ENCODE results near the gene CADPS.

CADPS gene

DNA sequence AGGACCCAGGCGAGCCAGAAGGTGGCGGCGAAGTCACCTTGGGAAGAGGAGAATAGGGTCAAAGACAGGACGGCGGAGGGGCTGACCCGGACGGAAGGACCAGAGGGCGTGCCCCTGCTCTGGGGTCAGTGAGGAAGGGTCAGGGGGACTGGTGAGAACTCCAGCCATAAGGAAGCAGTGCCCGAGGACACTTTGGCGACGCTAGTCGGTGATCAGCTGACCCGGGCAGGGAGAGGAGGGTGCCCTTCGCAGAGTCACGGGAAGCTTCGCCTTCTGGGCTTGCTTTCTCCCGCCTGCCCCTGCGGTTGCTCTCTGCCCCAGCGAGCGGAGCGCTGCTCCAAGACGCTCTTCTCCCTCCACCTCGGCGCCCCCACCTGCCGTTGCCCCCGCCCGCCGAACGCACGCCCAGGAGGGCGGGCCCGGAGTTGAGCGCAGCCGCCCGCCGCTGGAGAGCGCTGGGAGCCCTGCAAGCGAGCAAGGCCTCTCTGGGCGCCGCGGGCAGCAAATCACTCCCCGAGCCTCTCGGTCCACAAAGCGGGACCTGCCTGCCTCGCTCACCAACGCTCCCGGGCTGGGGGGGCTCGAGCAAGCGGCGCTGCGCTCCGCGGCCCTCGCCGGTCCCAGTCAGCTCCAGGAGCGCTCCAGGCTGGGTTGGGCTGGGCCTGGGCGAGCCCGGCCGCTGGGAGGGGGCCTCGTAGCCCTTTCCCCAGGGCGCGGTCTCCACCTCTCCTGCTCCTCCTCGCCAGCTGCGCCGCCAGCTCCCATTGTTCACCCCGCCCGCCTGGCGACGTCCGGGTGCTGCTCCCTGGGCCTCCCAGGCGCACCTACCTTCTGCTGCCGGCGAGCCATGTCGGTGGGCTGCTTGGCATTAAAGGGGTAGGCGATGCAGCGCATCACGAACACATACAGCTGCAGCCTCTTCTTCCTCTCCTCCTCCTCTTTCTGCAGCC, 1.2 kb downstream of the CADPS start:
- DNase-seq (ENCODE audit: low spot score): no peak

DNA sequence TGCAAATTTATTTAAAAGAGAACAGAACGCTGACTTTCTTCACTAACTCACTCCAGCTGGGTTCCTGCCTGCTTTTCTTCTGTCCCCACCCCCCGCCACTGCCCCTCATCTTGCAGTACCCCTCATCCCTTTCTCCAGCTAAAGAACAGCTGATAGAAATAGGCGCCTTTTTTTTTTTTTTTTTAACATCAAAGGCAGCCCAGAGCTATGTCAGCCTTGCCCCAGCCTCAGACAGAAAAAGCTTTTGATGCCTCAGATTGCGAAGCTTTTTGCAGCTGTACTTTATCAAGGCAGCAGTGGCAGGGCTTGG, 1.8 kb downstream of the CADPS start:
- no peak for DNase-seq (ENCODE audit: low spot score)

DNA sequence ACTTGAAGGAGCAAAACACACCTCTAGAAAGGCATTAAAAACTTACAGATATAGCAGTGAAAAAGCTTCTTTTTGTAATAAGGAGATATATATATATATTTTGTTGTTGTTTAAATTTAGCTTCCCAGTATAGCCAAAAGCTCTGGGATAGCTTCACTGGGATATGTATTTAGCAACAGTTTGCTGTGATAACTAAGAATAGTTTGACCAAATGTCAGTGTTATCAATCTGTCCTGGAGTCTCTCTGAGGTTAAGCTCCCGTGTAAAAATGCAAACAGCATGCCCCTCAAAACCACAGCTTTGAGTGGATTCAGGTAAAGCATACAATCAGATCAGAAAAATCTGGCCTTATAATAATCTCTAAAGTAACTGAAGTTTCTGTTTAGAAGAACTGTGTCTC, 2.9 kb downstream of the CADPS start:
- no peak for DNase-seq (ENCODE audit: low spot score)

DNA sequence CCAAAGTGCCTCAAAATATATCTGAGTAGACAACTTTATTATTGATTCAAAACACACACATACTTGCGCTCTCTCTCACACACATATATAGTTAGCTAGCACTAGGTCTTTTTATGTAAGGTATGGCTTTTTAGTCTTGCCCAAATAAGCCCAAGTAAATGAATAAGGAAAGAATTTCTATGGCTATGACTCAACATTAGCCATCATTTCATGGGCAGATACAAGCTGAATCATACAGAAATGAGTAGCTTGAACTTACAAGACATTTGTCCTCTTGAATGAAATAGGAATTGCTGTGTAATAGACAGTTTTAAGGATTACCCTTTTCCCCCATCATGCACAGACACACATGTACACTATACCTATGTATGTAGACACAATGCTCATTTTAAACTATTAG, 4.9 kb downstream of the CADPS start:
- no peak for DNase-seq (ENCODE audit: low spot score)

DNA sequence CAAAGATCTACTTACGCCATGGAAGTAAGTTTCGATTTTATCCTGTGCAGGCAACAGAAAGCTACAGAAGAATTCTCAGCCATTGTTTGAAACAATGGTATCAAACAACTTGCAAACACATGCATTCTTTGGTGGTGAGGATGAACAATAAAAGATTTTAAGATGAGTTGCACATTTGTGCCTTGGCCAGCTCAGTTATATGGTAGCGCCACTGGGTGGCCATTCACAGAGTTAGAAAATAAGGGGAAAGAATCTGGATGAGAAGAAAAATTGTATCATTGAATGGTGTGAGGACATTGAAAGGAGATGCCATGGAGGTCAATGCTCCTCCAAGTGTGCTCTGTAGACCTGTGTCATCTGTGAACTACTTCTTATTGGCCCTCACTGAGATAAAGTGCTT, 11.6 kb downstream of the CADPS start:
- DNase-seq (ENCODE audit: low spot score): no peak

DNA sequence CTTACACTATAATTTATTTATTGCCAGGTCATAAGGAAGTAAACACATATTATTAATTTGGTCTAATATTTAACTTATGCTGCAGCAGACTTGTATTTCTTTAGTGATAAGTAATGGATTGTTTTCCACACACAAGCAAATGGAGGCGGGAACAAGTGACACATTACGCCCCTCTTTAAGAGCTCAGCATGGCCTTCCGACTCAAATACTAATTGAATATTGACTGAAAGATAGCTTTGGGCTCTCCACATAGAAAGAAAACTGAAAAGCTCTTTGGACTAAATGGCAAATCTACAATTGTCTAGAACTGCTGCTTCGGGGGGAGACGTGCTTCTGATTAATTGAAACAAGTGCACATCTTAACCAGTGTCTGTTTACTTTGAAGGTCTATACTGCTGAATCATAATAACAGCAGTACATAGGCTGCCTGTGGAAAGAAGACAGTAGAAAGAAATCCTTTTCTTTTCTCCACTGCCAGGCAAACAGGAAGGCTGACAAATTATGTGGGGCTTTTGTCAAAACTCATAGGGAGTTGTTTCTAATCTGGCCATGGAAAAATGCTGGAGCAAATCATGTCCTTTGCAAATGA, 15.9 kb downstream of the CADPS start:
- no peak for DNase-seq (ENCODE audit: low spot score)

DNA sequence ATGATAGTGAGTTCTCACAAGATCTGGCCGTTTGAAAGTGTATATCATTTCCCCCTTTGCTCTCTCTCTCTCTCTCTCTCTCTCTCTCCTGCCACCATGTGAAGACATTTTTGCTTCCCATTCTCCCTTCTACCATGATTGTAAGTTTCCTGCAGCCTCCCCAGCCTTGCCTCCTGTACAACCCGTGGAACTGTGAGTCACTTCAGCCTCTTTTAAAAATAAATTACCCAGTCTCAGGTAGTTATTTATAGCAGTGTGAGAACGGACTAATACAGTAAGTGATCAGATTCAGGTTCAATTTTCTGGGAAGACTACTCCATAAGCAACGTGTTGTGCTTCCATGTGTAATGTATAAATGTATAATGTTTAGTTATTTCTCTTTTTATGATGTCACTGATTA, 29.2 kb downstream of the CADPS start:
- no peak for DNase-seq (ENCODE audit: low spot score)

DNA sequence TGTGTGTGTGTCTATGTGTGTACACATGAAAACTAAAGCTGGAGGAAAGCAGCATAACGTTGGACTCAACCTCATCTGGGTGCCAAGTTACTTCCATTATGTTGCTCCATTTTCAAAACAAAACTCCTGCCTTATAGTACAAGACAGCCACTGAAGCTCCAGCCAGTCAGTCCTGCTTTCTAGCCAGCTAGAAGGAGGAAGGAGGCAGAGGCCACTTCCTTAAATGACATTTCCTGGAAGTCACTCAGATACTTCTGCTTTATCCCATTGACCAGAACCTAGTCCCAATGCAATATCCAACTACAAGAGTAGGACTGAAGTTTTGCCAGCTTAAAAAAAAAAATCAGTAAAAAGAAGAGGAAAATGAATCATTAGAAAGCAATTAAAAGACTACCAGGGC, 31.7 kb downstream of the CADPS start:
- DNase-seq (ENCODE audit: low spot score): no peak

DNA sequence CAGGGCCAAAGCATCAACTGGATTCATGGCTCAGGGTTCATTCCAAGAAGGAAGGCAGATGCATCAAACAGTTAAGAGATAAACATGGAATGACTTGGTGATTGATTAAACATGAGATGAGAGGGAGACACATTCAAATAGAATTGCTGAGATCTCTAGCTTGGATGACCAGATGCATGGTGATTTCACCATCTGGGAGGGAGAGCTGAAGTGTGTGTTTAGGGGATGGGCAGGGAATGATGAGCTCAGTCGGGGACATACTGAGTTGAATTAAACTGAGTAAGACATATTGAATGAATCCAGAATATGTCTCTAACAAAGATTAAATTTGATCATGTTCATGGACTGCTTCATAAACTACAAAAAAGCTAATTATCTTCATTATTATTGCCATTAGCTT, 35.5 kb downstream of the CADPS start:
- DNase-seq (ENCODE audit: low spot score): no peak

DNA sequence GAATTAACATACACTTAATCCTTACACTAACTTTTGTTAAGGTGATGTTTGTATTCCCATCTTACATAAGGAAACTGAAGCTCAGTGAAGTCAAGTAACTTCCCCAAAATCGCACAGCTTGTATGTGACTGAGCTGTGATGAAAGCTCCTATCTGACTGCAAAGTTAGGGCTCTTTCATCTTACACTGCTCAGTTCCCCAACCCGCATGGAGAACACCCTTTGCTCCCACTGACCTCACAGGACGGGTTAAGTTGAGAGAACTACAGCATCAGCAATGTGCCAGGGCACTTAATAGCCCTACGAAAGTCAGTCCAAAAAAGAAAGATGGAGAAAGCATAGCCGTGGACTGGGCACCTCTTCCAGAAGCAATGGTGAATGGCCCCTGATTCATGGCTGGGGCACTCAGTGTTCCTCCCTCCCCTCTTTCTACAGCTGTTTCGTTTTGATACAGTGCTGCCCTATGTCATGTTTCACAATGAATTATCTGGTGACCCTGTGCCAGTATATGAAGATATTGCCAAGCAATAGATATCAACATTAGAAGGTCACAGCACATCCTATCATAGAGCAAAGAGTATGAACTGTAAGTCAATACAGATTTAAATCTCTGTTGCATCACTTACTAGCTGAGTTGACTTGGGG, 38.0 kb downstream of the CADPS start:
- no peak for DNase-seq (ENCODE audit: low spot score)

DNA sequence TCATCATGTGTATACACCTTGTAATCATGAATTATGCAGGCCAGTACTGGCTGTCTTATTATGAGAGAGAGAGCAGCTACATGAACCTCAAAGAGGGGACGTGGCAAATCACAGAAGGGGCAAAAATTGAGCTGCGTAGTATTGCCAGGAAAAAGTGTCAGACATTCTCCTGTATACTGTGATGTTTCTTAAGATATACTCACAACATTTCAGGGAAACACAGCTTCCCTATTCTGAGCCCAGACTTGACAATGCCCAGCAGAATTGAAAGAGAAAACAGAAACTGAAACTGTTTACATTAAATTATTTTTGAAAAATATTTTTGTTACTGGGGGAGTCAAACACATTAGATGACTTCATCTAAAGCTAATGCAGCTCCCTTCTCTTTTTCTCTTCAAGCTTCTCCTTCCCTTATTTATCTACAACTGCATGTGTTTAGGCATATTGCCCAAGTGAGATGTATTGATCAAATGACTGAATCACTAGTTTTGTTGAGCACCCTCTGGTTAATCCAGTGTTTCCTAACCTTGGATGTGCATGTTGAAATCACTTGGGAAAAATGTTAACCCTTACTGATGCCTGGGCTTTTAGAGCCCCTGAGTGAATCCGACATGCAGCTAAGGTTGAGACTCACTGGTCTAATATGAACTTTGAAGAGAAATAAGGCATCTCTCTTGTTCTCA, 39.5 kb downstream of the CADPS start:
- DNase-seq (ENCODE audit: low spot score): no peak

DNA sequence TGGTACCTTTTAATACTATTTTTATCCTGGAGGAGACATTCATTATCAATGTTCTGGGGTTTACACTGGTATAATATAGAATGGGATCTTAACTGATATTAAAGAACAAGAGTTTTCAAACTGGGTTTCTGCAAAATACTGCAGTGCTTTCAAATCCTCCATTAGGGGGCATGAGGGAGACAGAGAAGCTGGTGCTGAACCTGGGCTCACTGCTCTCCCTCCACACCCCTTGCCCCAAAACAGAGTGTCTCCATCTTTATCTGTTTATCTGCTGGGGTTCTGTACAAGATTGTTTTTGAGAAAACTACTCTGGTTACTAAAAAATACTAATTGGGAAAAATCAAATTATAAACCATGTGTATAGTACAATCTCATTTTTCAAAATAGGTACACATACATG, 41.7 kb downstream of the CADPS start:
- DNase-seq (ENCODE audit: low spot score): no peak

DNA sequence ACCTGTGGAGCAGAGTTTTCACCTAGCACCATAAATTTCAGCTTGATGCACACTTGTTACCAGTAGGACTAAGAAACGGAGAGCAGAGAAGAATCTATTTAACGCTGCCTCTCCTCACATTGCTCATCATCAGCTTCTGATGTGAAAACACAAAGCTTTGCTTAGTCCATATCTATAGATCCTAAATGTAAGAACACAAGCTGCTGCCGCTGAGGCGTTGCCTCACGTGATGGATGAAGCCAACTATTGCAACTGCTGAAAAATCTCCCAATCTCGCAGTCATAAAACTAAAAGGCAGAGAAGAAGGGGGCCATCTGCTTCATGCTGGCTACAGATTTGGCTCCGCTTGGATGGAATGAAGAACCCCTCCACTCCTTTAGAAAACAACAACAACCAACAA, 42.7 kb downstream of the CADPS start:
- DNase-seq (ENCODE audit: low spot score): no peak

DNA sequence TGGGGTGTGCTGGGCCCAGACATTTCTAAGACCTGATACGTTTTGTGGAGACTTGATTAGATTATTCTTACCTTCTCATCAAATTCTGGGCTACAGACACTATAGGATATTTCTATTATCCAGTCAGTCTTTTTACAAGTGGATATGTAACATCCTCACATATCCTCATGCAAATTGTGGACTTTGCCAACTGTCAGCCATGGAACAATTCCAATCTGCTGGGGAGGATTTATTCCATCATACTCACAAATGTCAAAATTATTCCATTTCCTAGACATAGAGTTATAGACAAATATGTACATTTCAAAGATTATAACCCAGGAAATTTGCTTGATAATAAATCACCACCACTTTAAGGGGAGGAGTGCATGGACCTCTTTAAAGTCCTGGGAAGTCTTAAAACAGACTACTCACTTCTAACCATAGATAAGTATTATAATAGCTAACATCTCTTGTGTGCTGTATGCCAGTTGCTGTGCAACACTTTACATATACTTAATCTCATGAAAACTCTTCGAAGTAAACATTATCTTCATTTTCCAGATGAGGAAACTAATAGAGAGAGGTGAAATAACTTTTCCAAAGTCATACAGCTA, 44.4 kb downstream of the CADPS start:
- DNase-seq (ENCODE audit: low spot score): no peak

DNA sequence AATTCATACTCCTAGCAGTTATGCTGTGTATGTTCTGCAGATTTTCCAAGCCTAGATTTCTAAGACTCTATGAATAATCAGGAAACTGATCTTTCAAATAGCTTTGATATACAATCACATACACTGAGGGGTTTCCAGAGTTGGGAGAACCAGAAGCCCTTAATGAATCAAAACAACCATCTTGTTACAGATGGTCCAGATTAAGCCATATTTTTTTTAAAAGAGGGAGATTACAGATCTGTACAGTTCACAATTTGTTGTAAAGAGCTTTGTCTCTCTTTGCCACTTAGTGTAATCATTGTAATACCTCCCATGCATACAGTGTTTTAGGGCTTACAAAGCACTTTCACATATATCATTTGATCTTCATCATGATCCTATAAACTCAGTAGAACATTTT, 47.7 kb downstream of the CADPS start:
- DNase-seq (ENCODE audit: low spot score): no peak

DNA sequence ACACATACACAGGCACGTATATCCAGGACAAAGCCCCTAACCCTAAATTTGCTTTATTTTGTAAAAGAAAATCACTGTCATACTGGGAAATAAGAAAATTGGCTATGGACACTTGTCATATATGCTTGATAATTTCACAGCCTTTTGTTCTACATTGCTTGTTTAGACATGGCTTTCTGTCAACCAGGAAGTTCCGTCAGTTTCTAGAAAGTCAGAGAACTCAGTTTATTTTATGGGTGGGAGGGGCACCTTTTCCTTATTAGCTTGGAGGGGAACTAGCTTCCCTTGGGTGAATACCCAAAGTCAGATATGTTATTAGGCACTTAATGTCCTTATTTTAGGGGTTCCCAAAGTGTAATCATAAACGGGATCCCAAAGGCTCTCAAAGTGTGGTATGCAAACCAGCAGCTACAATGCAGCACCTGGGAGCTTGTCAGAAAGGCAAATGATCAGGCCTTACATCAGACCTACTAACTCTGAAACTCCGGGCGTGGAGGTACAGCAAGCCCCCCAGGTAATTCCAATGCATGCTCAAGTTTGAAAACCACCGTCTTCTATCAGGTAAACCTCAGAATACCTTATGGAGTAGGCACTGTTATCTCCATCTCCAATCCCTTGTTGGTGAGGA, 50.1 kb downstream of the CADPS start:
- no peak for DNase-seq (ENCODE audit: low spot score)

DNA sequence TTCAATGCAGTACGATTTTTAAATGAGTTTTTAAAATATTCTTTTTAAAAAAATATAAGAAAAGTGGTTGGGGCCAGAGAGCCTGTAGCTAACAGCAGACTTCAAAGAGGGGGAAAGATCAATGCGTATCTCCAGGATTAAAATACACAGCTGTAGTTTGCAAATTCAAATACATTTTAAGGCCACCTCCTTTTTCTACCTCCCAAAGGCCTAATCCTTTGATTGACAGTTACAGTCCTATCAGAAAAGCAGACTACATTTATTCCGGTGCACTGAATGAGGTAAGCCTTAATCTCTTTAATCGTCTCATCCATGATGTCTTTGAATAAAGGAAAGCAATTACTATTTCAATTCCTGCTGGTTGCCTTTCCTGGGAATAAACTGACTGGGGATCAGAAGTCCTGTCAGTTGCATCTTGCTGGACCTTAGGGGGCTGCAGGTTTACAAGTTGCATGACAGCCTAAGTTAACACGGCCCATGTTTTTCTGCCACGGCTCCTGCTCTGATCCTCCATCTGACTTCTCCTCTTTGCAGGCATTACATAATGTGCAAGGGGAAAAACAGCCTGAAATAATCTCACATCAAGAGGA, 51.7 kb downstream of the CADPS start:
- DNase-seq (ENCODE audit: low spot score): no peak

DNA sequence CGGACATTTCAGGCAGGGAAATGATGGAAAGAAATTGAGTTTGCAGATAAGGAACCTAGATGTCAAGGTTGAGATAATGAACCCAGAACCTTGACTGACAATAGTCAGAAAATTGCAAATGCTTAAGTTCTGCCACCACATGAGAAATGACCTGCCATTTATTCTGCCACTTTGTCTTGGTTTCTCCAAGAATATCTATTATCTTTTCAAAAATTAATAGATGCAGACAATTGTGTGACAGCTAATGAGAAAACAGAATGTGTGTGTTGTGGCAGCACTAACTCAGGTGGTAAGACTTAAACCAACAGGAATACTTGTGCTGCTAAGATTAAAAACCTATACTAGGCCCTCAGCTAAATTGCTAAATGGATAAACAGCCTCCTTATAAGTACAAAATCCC, 52.3 kb downstream of the CADPS start:
- DNase-seq (ENCODE audit: low spot score): no peak

DNA sequence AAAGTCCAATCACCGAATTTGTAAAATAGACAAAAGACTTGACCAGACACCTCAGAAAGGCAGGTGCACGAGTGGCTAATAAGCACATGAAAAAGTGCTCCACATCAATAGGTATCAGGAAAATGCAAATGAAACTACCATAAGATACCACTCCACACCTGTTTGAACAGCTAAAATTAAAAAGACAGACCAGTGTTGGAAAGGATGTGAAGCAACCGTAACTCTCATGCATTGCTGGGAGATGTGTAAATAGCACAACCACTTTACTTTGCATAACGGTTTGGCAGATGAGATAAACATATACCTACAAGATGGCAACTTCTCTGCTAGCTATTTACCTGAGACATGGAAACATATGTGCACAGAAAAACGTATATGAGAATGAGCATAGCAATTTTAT, 56.9 kb downstream of the CADPS start:
- no peak for DNase-seq (ENCODE audit: low spot score)

DNA sequence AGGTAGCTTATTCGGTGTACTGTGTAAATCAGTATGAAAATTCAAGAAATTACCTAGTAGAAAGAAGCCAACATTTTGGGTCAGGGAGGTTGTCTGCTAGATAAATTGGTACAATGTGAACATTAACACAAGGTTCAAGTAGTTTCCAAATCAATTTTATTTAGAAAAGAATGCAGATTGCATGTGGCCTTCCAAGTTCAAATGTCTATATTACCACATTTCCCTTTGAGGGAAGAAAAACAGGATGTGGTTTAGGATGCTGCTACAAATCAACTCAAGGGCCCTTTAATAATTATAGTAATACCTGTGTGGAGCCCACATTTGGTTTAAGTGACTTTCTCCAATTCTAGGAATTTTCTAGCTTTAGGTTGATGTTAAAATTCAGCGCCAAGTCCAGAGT, 57.5 kb downstream of the CADPS start:
- DNase-seq (ENCODE audit: low spot score): no peak

DNA sequence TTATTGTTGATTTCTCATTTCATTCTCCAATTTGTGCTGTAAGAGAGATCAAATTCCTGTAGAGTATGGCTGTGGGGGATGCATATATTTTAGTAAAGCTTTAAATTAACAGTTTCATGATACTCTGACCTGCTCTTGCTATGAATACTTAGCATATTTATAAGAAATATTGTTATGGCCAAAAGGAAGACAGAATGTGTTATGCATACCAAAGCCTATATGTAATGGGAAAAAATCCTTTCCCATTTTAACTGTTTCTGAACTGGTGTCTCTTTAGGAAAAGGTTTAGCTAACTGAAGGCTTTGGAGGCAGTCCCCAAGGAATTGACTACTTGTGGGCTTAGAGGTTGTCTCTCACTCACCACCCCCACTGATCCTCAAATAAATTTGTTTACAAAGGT, 59.2 kb downstream of the CADPS start:
- DNase-seq (ENCODE audit: low spot score): no peak

DNA sequence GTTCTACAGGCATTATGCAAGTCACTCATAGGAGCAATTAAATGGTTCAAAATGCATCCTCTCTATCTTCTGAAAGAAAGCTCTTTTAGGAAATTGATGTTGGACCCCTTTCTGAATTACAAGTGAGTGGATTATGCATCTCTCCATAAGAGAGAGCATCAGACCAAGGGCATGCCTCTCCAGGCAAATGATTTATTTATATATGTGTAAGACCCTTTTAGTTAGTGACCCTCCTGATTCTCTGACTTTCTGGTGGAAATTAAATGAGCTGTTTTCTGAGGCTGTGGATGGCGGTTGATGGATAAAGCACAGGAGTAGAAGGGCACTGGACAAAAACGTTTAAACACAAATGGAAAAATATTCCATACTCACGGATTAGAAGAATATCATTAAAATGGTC, 62.6 kb downstream of the CADPS start:
- no peak for DNase-seq (ENCODE audit: low spot score)

All from left forelimb (tissue), 1 donor.